H9 (cell line): Measurements from ENCODE around the gene ACSL6. TPM values are rescaled to one million over a fixed set of nuclear protein-coding genes. Genes with fewer than 3 reads are reported as not detected.
A peak's percentile ranks its signal among the peaks of the same experiment; 100 is the strongest.

Experiments used
- DNase-seq: peaks from one replicate; pipeline ENCODE4 v3.0.0-alpha.2; 2017
- H2AFZ ChIP-seq: one replicate; pipeline ENCODE4 v1.6.1; 2013; ENCODE audit warnings: mild to moderate bottlenecking, low read length, control low read depth, moderate library complexity
- H2AK5ac ChIP-seq: 2 replicates; pipeline ENCODE4 v1.6.1; 2013; ENCODE audit warnings: low read length, control low read depth, mixed read lengths; ENCODE audit not compliant: insufficient read length
- H2BK120ac ChIP-seq: one replicate; pipeline ENCODE4 v1.6.1; 2013; ENCODE audit warnings: low read depth, mild to moderate bottlenecking, low read length, control low read depth, inconsistent platforms; ENCODE audit not compliant: poor library complexity, severe bottlenecking
- H2BK12ac ChIP-seq: 2 replicates; pipeline ENCODE4 v1.6.1; 2013; ENCODE audit warnings: low read length, control low read depth, mixed read lengths, low read depth; ENCODE audit not compliant: insufficient read length
- H2BK15ac ChIP-seq: 2 replicates; pipeline ENCODE4 v1.6.1; 2013; ENCODE audit warnings: low read depth, low read length, control low read depth
- H2BK20ac ChIP-seq: one replicate; pipeline ENCODE4 v1.6.1; 2013; ENCODE audit warnings: low read depth, mild to moderate bottlenecking, low read length, control low read depth, inconsistent platforms; ENCODE audit not compliant: poor library complexity, severe bottlenecking
- H2BK5ac ChIP-seq: 2 replicates; pipeline ENCODE4 v1.6.1; 2013; ENCODE audit warnings: low read length, control low read depth, mixed read lengths; ENCODE audit not compliant: insufficient read length
- H3K14ac ChIP-seq: 2 replicates; pipeline ENCODE4 v1.6.1; 2013; ENCODE audit warnings: low read length, control low read depth; ENCODE audit not compliant: insufficient read depth
- H3K18ac ChIP-seq: 2 replicates; pipeline ENCODE4 v1.6.1; 2013; ENCODE audit warnings: low read depth, mild to moderate bottlenecking, mixed read lengths, low read length, control low read depth; ENCODE audit not compliant: insufficient read length
- H3K23ac ChIP-seq: 2 replicates; pipeline ENCODE4 v1.6.1; 2013; ENCODE audit warnings: low read length, control low read depth, mixed read lengths, low read depth; ENCODE audit not compliant: insufficient read length
- H3K23me2 ChIP-seq: 2 replicates; pipeline ENCODE4 v1.6.1; 2013; ENCODE audit warnings: low read depth, mild to moderate bottlenecking, mixed read lengths, low read length, control low read depth; ENCODE audit not compliant: insufficient read length, poor library complexity, severe bottlenecking
- H3K27ac ChIP-seq: 2 replicates; pipeline ENCODE4 v1.5.1; 2013; ENCODE audit warnings: low read length, control low read depth, mixed read lengths, low read depth; ENCODE audit not compliant: insufficient read length
- H3K27me3 ChIP-seq: 2 replicates; pipeline ENCODE4 v1.6.1; 2013; ENCODE audit warnings: low read length, control low read depth, inconsistent platforms; ENCODE audit not compliant: insufficient read depth
- H3K4ac ChIP-seq: 2 replicates; pipeline ENCODE4 v1.6.1; 2013; ENCODE audit warnings: low read depth, mild to moderate bottlenecking, control low read depth, inconsistent platforms, low read length, moderate library complexity
- H3K4me1 ChIP-seq: 2 replicates; pipeline ENCODE4 v1.6.1; 2013; ENCODE audit warnings: low read length, control low read depth, inconsistent platforms; ENCODE audit not compliant: insufficient read depth
- H3K4me2 ChIP-seq: 2 replicates; pipeline ENCODE4 v1.6.1; 2013; ENCODE audit warnings: low read length, control low read depth, mixed read lengths; ENCODE audit not compliant: insufficient read length, insufficient read depth
- H3K56ac ChIP-seq: 2 replicates; pipeline ENCODE4 v1.6.1; 2013; ENCODE audit warnings: low read depth, mild to moderate bottlenecking, mixed read lengths, low read length, control low read depth; ENCODE audit not compliant: insufficient read length
- H3K79me1 ChIP-seq: 2 replicates; pipeline ENCODE4 v1.6.1; 2013; ENCODE audit warnings: low read depth, mild to moderate bottlenecking, moderate library complexity, low read length, control low read depth, inconsistent platforms; ENCODE audit not compliant: insufficient read depth, poor library complexity, severe bottlenecking
- H3K79me2 ChIP-seq: 2 replicates; pipeline ENCODE4 v1.6.1; 2013; ENCODE audit warnings: low read length, control low read depth, inconsistent platforms; ENCODE audit not compliant: insufficient read depth
- H3K9ac ChIP-seq: 2 replicates; pipeline ENCODE4 v1.6.1; 2013; ENCODE audit warnings: low read length, control low read depth, mixed read lengths; ENCODE audit not compliant: insufficient read length; ENCODE audit errors: extremely low read depth
- H3K9me3 ChIP-seq: one replicate; pipeline ENCODE4 v1.6.1; 2013; ENCODE audit warnings: low read depth, low read length, inconsistent platforms; ENCODE audit not compliant: control insufficient read depth
- H3T11ph ChIP-seq: one replicate; pipeline ENCODE4 v1.6.1; 2013; ENCODE audit warnings: mild to moderate bottlenecking, low read length, control low read depth, inconsistent platforms
- H4K20me1 ChIP-seq: one replicate; pipeline ENCODE4 v1.6.1; 2013; ENCODE audit not compliant: control insufficient read depth, insufficient read length, insufficient read depth
- H4K5ac ChIP-seq: 2 replicates; pipeline ENCODE4 v1.6.1; 2013; ENCODE audit warnings: low read depth, mild to moderate bottlenecking, mixed read lengths, low read length, control low read depth; ENCODE audit not compliant: insufficient read length
- H4K8ac ChIP-seq: replicated peaks from 2 replicates; pipeline ENCODE4 v1.6.1; 2013; ENCODE audit warnings: low read length, control low read depth, mixed read lengths, low read depth; ENCODE audit not compliant: insufficient read length
- H4K91ac ChIP-seq: 2 replicates; pipeline ENCODE4 v1.6.1; 2013; ENCODE audit warnings: low read depth, mild to moderate bottlenecking, moderate library complexity, mixed read lengths, low read length, control low read depth; ENCODE audit not compliant: insufficient read length
- H3K27ac Mint-ChIP-seq, 3 experiments: 2 replicates in 2 of 3; 3 replicates in 1 of 3; pipeline ENCODE4 v1.8.0; 2020 to 2021; ENCODE audit warnings: mixed read lengths in 3 of 3, mild to moderate bottlenecking in 1 of 3, moderate library complexity in 1 of 3
- H3K27me3 Mint-ChIP-seq: 2 replicates; pipeline ENCODE4 v1.8.0; 2021; ENCODE audit warnings: low read depth, mild to moderate bottlenecking, moderate library complexity, mixed read lengths
- H3K36me3 Mint-ChIP-seq, 3 experiments: 2 replicates in 2 of 3; 3 replicates in 1 of 3; pipeline ENCODE4 v1.8.0; 2020 to 2021; ENCODE audit warnings: low read depth in 3 of 3, mixed read lengths in 3 of 3; ENCODE audit not compliant: insufficient read depth in 1 of 3
- H3K4me1 Mint-ChIP-seq, 2 experiments: 2 replicates each; pipeline ENCODE4 v1.8.0; 2020; ENCODE audit warnings: mixed read lengths in 2 of 2
- H3K4me3 Mint-ChIP-seq, 2 experiments: 2 replicates in 1 of 2; 3 replicates in 1 of 2; pipeline ENCODE4 v1.8.0; 2020 to 2021; ENCODE audit warnings: mild to moderate bottlenecking in 2 of 2, mixed read lengths in 2 of 2, moderate library complexity in 1 of 2
- H3K9me3 Mint-ChIP-seq, 2 experiments: 2 replicates in 1 of 2; 3 replicates in 1 of 2; pipeline ENCODE4 v1.8.0; 2020; ENCODE audit warnings: mild to moderate bottlenecking in 2 of 2, mixed read lengths in 2 of 2, moderate library complexity in 1 of 2
- WGBS: extraction: QIAGEN DNeasy Blood & Tissue Kit; methylation state at CpG from one replicate; pipeline ENCODE4 v1.1.7; 2013; ENCODE audit warnings: missing lambda C conversion rate, low lambda C conversion rate, mixed read lengths; ENCODE audit not compliant: insufficient read length; ENCODE audit errors: extremely low coverage; 5-methylcytosine and 5-hydroxymethylcytosine counted together
- total RNA-seq: library from RNA; stranded (reverse); gene quantifications from 2 replicates; pipeline ENCODE4 v1.2.1, GENCODE V29; 2021
- TF ChIP-seq, protein P1 (sequence below): fragments of 200-600 bp; sonication (generic); conservative IDR thresholded peaks from 3 replicates; pipeline ENCODE4 v1.8.0; 2021; ENCODE audit warnings: antibody characterized with exemption, mild to moderate bottlenecking

Gene ACSL6
- total RNA-seq, 1 experiment from 2014 or later: 1.6 TPM

DNA sequence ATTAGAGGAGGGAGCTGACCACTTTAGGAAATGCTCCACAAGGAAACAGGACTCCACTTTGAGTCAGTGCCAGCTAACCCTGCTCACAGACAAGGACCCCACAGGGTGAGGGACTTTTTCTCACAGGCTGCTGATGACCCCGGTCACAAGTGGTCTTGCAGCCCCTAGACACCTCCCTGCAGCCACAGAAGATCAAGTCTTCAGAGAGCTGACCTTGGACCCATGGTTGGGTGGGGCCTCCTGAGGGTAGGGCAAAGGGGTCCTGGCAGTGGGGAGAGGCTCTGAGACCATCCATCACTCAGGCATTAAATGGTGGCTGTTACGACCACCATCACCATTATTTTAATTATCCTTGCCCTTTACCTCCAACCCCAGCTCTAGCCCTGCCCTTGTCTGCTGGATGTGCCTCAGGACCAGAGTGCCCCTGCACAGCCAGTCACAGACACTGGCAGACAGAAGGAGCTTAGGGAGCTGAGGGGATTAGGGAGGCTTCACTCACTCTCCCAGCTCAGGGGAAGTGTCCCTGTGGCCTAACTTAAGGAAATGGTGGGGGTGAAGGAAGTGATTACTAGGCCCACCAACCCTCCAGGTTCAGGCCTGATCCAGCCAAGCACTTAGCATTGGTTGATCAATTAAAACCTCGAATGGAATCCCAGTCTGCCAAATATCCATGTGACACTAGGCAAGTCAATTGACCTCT lies 1.6 kb downstream of the ACSL6 start:
- Mint-ChIP-seq H3K27me3 (peaks cover 45% of the 10 kb centered on the region), H3K9me3 (no peaks in the 10 kb centered on the region; a peak in 1 of 5 replicates), H3K27ac (no peak overlapping the region), H3K4me3 (peak overlapping the region in 1 of 2 experiments; percentile 94; a peak in 3 of 5 replicates), H3K4me1 (peaks cover 12 to 16% of the 10 kb centered on the region in 2 experiments), H3K36me3 (no peaks in the 10 kb centered on the region; a peak in 1 of 7 replicates)
- Histone ChIP-seq H4K20me1 (no peaks in the 10 kb centered on the region), H4K8ac (no peak overlapping the region), H2BK120ac (no peak overlapping the region), H3T11ph (no peak overlapping the region), H3K18ac (no peak overlapping the region), H3K4me2 (peak overlapping the region; percentile 74), H2BK5ac (no peak overlapping the region), H3K56ac (no peak overlapping the region), H3K9ac (no peak overlapping the region), H3K23me2 (peaks cover 7% of the 10 kb centered on the region), H2BK12ac (no peak overlapping the region), H2AFZ (no peak overlapping the region), H3K27me3 (peaks cover 3% of the 10 kb centered on the region; the same call in 1 of the 2 replicates), H2AK5ac (no peak overlapping the region), H3K4ac (no peak overlapping the region), H3K14ac (no peak overlapping the region), H3K79me2 (no peaks in the 10 kb centered on the region), H4K91ac (no peak overlapping the region), H3K9me3 (no peaks in the 10 kb centered on the region), H3K4me1 (peaks cover 4% of the 10 kb centered on the region; the same call in 1 of the 2 replicates), H4K5ac (no peak overlapping the region), H3K27ac (no peak overlapping the region), H3K79me1 (no peaks in the 10 kb centered on the region), H3K23ac (no peak overlapping the region), H2BK15ac (no peak overlapping the region), H2BK20ac (no peak overlapping the region)
- TF ChIP-seq, protein P1, sequence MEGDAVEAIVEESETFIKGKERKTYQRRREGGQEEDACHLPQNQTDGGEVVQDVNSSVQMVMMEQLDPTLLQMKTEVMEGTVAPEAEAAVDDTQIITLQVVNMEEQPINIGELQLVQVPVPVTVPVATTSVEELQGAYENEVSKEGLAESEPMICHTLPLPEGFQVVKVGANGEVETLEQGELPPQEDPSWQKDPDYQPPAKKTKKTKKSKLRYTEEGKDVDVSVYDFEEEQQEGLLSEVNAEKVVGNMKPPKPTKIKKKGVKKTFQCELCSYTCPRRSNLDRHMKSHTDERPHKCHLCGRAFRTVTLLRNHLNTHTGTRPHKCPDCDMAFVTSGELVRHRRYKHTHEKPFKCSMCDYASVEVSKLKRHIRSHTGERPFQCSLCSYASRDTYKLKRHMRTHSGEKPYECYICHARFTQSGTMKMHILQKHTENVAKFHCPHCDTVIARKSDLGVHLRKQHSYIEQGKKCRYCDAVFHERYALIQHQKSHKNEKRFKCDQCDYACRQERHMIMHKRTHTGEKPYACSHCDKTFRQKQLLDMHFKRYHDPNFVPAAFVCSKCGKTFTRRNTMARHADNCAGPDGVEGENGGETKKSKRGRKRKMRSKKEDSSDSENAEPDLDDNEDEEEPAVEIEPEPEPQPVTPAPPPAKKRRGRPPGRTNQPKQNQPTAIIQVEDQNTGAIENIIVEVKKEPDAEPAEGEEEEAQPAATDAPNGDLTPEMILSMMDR: no peak
- WGBS: no CpG with 5 or more reads among the region's 3 CpGs
- peak; percentile 19 for DNase-seq
